HEK293T (cell line): ENCODE results near the gene GLYATL2.

Experiments
- BHLHE40 ChIP-seq: fragments of 450-650 bp; IDR thresholded peaks from 2 replicates; pipeline ENCODE4 v1.6.1; 2016; ENCODE audit warnings: mild to moderate bottlenecking, moderate library complexity, borderline replicate concordance
- SP1 ChIP-seq: fragments of 450-650 bp; IDR thresholded peaks from 2 replicates; pipeline ENCODE4 v1.6.1; 2017
- SUZ12 ChIP-seq: fragments of 450-650 bp; IDR thresholded peaks from 2 replicates; pipeline ENCODE4 v1.6.1; 2016; ENCODE audit warnings: mild to moderate bottlenecking

DNA sequence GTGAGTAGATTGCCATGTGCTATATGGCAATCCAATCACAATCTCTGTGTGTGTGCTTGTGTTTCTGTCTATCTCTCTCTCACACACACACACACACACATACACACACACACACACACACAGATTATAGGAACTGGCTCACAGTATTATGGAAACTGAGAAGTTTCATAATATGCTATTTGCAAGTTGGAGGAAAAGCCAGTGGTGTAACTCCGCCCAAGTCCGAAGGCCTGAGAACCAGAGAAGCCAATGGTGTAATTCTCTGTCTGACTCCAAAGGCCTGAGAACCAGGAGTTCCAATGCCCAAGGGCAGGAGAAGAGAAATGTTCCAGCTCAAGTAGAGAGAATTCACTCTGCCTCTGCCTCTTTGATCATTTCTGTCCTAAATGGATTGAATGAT is 37.2 kb downstream of the GLYATL2 start:
- TF ChIP-seq BHLHE40 (no peak), SP1 (no peak), SUZ12 (no peak)
